Thymus (tissue), 11 donors: ENCODE data around the gene SLC12A8. TPM values are rescaled to one million over a fixed set of nuclear protein-coding genes. Genes with fewer than 3 reads are reported as not detected.

Experiments used
- DNase-seq, 9 donors: peaks; one replicate each; pipeline ENCODE4 v3.0.0-alpha.2; 2013; ENCODE audit warnings: low spot score in 9 of 9, low read depth in 6 of 9, missing footprints in 1 of 9
- H3K27ac ChIP-seq, 2 donors: one replicate each; pipeline ENCODE4 v1.5.1; 2013; ENCODE audit warnings: control low read depth in 1 of 2, low read depth in 1 of 2, low read length in 1 of 2, mild to moderate bottlenecking in 1 of 2, moderate library complexity in 1 of 2
- H3K27me3 ChIP-seq, 2 donors: one replicate each; pipeline ENCODE4 v1.5.1; 2013; ENCODE audit warnings: low read length in 1 of 2; ENCODE audit not compliant: control insufficient read depth in 2 of 2, insufficient read depth in 1 of 2
- H3K36me3 ChIP-seq, 2 donors: one replicate each; pipeline ENCODE4 v1.5.1; 2013; ENCODE audit warnings: low read length in 1 of 2, mild to moderate bottlenecking in 1 of 2, moderate library complexity in 1 of 2; ENCODE audit not compliant: control insufficient read depth in 2 of 2, insufficient read depth in 2 of 2
- H3K4me1 ChIP-seq, 2 donors: one replicate each; pipeline ENCODE4 v1.5.1; 2013; ENCODE audit warnings: low read length in 2 of 2; ENCODE audit not compliant: control insufficient read depth in 2 of 2, insufficient read depth in 2 of 2
- H3K4me3 ChIP-seq, 2 donors: one replicate each; pipeline ENCODE4 v1.5.1; 2013; ENCODE audit warnings: low read length in 2 of 2, control low read depth in 1 of 2, mild to moderate bottlenecking in 1 of 2
- H3K9me3 ChIP-seq, 2 donors: one replicate each; pipeline ENCODE4 v1.5.1; 2013; ENCODE audit warnings: low read length in 1 of 2, mild to moderate bottlenecking in 1 of 2; ENCODE audit not compliant: control insufficient read depth in 2 of 2, insufficient read depth in 1 of 2
- WGBS: extraction: QIAGEN DNeasy Blood & Tissue Kit; methylation state at CpG from one replicate; pipeline ENCODE4 v1.1.7; 2013; 5-methylcytosine and 5-hydroxymethylcytosine counted together
- polyA plus RNA-seq: library from polyadenylated mRNA; stranded (reverse); fragments of 200-250 nt; gene quantifications from one replicate; pipeline ENCODE4 v1.2.3, GENCODE V29; 2013
- total RNA-seq: library from RNA; stranded (reverse); fragments of 120-200 nt; gene quantifications from one replicate; pipeline ENCODE4 v1.2.4, GENCODE V29; 2013
- donor health status: healthy.

SLC12A8 gene
- total and polyA plus RNA-seq, 2 donors: 0.80 to 0.94 TPM

DNA sequence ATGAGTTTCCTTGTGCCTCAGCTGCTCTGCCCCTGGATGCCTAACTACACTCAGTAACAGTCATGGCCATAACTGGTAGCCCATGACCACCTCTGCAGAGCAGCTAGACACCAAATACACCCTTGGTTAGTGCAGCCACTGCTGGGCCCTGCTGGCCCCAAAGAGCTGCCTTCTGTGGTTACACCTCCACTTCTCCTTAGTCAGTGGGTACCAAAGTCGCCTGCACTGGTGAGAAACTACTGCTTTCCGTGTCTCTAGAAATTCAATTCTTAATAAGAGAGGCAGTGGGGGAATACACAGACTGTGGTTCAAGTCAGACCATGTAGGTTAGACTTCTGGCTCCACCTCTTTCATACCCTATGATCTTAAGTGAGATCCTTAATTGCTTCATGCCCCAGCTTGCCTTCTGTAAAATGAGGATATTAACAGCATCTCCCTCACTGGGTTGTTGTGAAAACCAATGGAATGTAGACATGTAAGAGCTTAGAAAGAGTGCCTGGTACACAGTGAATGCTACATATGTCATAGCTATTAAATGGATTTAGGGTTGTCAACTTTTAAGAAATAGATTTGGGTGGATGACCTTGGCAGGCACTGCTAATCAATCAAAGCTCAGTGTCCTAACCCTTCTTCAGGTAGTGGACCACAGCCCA lies 174.9 kb downstream of the SLC12A8 start:
- H3K27ac ChIP-seq: no peak overlapping the region
- 88% methylated on average over 2 of the region's 2 CpGs for WGBS
- no peak overlapping the region for H3K4me3 ChIP-seq
- H3K4me1 ChIP-seq: peaks cover 0 to 16% of the 10 kb centered on the region in 2 donors
- H3K27me3 ChIP-seq: no peaks in the 10 kb centered on the region
- no peaks in the 10 kb centered on the region for H3K9me3 ChIP-seq
- DNase-seq: no peak
- no peaks in the 10 kb centered on the region for H3K36me3 ChIP-seq

DNA sequence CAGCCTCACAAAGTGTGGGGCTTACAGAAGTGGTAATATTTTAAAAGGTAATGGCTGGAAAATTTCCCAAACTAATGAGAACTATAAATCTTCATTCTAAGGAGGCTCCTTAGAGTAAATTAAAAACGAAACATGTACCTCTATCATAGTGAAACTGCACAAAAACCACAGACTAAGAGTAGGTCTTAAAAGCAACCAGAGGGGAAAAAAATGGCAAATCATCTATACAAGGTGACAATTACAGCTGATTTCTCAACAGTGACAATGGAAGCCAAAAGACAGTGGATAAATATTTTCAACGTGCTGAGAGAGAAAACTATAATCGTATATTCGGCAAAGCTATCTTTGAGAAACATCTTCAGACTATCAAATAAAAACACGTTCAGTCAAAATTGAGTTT lies 177.3 kb downstream of the SLC12A8 start:
- DNase-seq: no peak
- Histone ChIP-seq H3K27ac (no peak overlapping the region), H3K4me3 (no peak overlapping the region), H3K36me3 (no peaks in the 10 kb centered on the region), H3K27me3 (no peaks in the 10 kb centered on the region), H3K9me3 (peaks cover 0 to 3% of the 10 kb centered on the region in 2 donors), H3K4me1 (peaks cover 3 to 14% of the 10 kb centered on the region in 2 donors)
- 86% methylated on average over 5 of the region's 5 CpGs for WGBS

DNA sequence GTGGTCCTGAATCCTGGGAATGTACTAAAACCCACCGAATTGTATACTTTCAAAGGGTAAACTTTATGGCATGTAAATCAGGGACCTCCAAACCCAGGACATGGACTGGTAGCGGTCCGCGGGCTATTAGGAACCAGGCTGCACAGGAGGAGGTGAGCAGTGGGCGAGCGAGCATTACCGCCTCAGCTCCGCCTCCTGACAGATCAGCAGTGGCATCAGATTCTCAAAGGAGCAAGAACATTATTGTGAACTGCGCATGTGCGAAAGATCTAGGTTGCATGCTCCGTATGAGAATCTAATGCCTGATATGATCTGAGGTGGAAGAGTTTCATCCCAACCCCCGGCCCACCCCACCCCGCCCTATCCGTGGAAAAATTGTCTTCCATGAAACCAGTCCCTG lies 178.9 kb downstream of the SLC12A8 start:
- peaks cover 0 to 3% of the 10 kb centered on the region in 2 donors for H3K9me3 ChIP-seq
- no peak overlapping the region for H3K27ac ChIP-seq
- H3K27me3 ChIP-seq: no peaks in the 10 kb centered on the region
- no peak for DNase-seq
- H3K36me3 ChIP-seq: no peaks in the 10 kb centered on the region
- H3K4me3 ChIP-seq: no peak overlapping the region
- WGBS: 98% methylated on average over 14 of the region's 14 CpGs
- H3K4me1 ChIP-seq: peaks cover 7 to 13% of the 10 kb centered on the region in 2 donors

DNA sequence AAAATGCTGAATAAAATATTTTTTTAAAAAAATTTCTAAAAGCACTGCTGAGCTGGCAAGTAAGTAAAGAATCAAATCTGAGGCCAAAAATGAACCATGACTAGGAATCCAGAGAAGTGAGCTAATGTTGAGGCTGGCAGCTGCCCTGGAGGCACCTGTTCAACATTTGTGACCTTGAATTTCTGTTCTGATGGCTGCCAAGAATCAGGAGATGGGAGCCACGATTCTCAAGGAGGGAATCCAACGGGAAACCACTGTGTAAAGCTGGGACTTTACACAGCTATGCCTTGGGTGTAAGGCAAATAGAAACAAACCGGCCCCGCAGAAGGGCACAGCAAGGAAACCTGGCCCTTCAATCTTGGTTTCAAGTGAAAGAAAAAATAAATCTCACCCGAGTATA lies 179.4 kb downstream of the SLC12A8 start:
- H3K27ac ChIP-seq: no peak overlapping the region
- H3K9me3 ChIP-seq: peaks cover 0 to 3% of the 10 kb centered on the region in 2 donors
- DNase-seq: no peak
- 96% methylated on average over 5 of the region's 5 CpGs for WGBS
- H3K4me3 ChIP-seq: no peak overlapping the region
- H3K4me1 ChIP-seq: peaks cover 12 to 13% of the 10 kb centered on the region in 2 donors
- no peaks in the 10 kb centered on the region for H3K36me3 ChIP-seq
- no peaks in the 10 kb centered on the region for H3K27me3 ChIP-seq

DNA sequence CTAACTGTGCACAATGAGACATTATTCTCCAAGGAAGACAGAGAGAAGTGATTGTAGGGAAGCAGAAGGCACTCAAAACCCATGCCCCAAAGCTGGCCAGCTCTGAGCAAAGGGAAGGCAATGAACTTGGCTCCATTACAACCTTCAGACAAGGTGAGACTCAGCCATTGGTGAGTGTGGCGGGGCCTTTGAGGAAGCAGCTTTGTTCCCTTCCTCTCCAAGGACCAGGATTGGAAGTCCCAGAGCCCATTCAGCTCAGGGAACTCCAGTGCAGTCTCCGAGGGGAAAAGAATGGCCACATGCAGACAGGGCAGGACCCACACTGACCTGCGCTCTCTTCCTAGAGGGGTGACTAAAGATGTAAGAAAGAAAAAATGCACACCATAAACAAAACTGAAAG lies 179.9 kb downstream of the SLC12A8 start:
- DNase-seq: no peak

More for the DNA sequence above, 179.9 kb downstream of the SLC12A8 start:
- Histone ChIP-seq H3K27ac (no peak overlapping the region), H3K27me3 (no peaks in the 10 kb centered on the region), H3K4me1 (peaks cover 15% of the 10 kb centered on the region in 2 donors), H3K36me3 (no peaks in the 10 kb centered on the region), H3K4me3 (no peak overlapping the region), H3K9me3 (peaks cover 0 to 3% of the 10 kb centered on the region in 2 donors)
- 97% methylated on average over 3 of the region's 3 CpGs for WGBS

Other genes starting within 250 kb of the SLC12A8 start
- gene HEG1, start 156.8 kb downstream of the SLC12A8 start, total RNA-seq: 3.7 TPM
- 4.7 TPM for gene HEG1, start 156.8 kb downstream of the SLC12A8 start, polyA plus RNA-seq
- 34.2 TPM for gene ZNF148, start 162.6 kb upstream of the SLC12A8 start, total RNA-seq
- gene ZNF148, start 162.6 kb upstream of the SLC12A8 start, polyA plus RNA-seq: 7.6 TPM